Fibroblast of skin of right quadriceps (primary cell): ENCODE results near the gene SBSN.

Source experiments
- DNase-seq: peaks from one replicate; pipeline ENCODE4 v3.0.0-alpha.2; 2013

The SBSN gene

DNA sequence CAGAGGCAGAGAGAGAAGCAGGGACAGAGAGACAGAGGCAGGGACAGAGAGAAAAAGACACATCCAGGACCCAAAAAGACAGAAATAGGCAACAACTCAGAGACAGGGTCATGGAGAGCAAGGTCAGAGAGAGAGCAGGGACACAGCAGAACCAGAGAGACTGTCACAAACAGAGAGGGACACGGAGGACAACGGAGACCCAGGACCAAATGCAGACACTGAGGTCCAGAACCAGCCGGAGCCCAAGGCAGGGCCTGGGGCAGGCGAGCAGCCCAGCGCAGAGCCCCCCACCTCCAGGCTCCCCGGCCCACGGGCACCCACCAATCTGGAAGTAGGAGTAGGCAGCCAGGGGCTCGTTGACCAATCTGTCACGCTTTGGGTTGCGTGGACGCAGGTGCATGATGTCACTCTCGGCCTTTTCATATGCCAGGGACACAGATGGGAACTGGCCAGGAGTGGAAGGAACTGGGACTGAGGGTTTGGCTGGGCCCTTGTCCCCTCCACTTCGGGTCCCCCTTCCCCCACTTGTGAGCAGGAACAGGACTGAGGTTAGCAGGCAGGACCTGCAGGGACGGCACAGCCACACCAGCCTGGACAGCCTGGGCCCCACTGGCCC, 25.4 kb upstream of the SBSN start:
- no peak for DNase-seq

DNA sequence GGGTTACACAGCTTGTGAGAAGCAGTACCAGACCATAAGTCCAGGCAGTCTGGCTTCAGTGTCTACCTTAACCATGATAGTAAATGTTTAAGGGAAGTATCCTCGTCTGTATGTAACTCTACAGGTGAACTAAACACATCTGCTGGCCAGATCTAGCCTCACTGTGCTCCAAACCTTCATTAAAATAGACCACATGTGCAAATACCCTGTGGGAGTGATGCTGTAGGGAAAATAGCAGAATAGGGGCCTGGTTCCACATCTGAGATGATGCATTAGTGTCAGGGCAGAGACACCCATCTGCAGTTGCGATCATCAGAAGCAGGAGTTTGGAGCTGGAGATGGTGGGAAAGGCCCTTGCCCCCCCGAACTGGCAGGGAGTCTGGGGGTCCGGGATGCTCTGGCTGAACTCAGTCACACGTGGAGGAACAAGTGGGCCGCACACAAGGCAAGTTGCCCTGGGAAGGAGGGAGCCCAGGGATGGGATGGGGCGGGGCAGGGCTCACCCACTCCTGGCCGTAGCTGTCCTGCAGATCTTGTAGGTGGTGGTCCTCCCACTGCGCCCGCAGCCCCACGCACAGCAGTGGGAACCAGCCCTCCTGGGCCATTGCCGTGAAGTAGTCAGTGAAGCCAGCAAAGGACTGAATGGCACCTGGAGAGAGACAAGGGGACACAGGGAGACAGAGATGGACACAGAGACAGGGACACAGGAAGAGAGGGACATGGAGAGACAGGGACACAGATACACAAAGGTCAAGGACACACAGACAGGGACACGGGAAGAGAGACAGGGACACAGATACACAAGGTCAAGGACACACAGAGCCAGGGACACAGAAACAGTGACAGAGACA, 24.6 kb upstream of the SBSN start:
- DNase-seq = no peak

DNA sequence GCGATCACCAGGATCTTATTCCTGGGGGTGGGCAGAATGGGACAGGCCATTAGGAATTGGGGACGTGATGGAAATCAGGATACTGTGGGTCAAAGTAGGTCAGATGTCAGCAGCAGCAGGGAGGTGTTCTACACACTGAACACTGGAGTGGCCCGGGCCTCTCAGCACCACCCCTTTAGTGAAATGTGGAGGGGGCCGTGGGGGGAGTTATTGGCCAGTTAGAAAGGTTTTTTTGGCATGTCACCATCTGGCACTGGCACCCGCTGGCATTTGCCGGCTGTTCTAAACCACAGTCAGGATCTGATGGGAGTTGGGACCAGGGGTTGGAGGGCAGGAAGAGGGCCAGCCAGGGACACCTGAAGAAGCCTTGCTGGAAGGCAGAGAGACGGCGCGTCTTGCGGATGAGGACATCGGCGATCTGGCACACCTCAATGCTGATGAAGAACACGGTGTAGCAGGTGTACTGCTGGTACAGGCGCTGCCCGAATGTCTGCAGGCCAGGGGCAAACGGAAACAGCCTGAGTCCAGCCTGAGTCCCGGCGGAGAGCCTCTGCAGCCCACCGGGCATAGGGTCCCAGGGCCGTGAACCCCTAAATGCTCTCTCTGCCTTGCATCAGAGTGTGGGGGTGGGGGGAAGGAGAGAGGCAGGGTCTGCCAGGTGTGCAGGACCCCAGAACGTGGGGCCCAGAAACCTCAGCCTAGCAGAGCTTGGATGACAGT, 23.1 kb upstream of the SBSN start:
- DNase-seq = no peak

DNA sequence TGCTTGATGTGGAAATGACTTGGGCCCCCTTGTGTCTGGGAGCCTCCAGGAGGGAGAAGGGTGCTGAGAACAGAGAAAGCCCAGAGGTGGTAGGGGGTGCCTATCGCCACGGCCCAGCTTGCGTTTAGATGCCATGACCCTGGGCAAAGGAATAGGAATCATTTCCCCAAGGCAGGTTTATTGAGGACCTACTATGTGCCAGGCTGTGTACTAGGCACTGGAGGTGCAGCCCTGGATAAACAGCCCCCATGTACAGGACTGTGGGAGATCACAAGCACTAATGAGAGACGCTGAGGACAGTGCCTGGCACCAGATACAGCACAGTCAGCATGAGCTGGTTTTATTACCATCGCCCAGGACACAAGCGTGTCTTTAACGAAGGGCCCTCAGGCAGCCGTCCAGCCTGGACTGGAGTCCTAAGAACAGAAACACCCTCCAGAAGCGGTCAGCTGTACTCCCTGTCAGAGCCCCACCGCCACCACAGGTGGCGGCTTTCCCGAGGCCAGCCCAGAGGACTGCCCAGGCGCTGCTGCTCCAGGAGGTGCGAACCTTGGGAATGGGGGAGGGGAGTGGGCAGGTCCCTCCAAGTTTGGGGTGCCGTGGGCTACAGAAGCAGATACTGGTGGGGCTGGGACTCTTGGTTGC, 21.9 kb upstream of the SBSN start:
- DNase-seq = no peak

DNA sequence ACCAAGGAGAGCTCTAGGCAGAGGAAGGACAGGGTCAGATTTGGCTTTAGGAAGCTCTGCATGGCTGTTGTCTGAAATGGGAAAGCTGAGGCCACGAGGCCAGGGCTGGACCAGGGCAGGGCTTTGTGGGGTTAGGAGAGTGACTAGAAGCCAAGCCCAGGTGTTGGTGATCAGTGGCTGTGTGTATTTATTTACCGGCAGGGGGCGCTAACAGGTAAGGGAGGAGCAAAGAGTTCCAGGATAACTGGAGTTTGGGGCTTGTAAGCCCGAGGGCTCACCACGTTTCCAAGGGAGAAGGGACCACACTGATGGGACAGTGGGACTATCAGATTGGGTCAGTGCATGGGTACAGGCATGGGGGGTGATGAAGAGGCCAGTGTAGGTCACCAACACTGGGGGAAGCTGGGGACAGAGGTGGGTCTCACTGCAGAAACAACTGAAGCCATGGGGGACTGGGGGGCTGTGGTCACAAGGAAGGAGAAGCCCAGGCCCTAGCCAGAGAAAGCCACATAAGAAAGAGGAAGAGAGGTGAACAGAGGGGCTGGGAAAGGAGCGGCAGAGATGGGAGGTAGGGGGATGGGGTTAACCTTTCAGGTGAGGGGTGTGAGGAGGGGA, 21.2 kb upstream of the SBSN start:
- DNase-seq = peak; percentile 67

DNA sequence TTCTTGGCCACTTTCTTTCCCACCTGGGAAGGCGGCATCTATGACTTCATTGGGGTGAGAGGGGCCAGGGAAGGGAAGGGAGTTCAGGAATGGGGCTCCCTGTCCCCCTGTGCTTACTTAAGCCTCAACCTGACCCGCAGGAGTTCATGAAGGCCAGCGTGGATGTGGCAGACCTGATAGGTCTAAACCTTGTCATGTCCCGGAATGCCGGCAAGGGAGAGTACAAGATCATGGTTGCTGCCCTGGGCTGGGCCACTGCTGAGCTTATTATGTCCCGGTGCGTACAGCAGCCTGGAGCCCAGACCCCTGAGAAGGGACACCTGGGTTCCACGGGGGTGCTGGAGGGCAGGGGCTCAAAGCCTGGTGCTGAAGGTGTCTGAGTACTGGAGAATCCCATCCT, 18.4 kb upstream of the SBSN start:
- DNase-seq = no peak

DNA sequence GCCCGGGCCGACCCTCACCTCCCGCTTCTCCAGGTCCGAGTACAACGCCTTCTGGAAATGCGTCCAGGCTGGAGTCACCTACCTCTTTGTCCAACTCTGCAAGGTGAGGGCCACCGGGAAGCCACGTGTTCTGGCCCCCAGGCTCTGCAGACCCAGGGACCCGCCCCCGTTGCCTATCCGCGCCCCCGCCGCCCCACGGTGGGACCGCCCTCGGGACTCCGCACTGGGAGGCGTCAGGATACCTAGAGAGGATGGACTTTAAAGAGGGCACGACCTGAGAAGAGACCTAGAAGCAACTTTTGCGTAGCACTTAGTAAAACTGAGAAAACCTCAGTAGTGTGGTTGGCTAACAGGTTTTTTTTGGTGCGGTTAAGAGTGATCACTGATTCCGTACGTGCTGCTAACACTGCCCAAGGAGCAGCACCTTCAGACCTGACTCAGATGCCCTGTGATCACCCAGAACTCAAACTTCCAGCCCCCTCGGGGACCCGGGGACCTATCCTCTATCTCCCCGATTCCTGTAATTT, 17.8 kb upstream of the SBSN start:
- no peak for DNase-seq

DNA sequence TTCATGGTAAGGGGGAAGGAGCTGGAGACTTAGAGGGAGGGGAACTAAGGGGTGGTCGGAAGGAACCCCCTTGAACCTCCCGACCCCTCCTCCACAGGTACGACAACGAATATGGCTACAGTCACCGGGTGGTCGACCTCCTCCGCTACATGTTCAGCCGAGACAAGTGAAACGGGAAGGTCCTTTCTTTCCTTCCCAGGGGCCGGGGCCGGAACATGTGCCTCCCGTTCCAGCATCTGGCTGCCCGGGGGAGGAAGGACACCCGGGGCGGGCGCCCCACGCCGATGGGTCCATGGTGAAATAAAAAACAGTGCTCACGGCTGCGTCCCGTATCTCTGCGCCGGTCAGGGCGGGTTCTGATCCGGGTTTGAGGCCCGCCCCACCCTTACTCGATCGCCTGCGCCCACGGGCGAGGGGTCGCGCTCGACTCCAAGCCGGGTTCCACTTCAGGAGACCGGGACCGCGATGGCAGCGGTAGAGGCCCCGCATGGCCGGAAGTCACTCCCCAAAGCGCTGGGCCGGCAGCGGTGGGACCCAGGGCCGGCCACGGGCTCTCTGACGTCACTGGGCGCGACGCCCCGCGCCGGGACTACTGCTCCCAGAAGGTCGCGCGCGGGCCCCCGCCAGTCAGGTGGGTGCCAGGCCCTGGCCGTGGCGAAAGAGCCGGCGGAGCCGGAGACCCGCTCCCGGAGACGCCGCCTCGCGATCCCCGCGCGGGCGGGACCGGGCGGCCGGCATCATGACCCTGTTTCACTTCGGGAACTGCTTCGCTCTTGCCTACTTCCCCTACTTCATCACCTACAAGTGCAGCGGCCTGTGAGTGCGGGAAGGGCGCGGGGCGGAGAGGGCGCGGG, 17.1 kb upstream of the SBSN start, which contains the start of gene TMEM147:
Gene TMEM147, plus strand, starts transcription at position 626 of the 854 bp plus-strand sequence. Its CDS starts 114 bp downstream, at position 740.
- peak; percentile 87 for DNase-seq

DNA sequence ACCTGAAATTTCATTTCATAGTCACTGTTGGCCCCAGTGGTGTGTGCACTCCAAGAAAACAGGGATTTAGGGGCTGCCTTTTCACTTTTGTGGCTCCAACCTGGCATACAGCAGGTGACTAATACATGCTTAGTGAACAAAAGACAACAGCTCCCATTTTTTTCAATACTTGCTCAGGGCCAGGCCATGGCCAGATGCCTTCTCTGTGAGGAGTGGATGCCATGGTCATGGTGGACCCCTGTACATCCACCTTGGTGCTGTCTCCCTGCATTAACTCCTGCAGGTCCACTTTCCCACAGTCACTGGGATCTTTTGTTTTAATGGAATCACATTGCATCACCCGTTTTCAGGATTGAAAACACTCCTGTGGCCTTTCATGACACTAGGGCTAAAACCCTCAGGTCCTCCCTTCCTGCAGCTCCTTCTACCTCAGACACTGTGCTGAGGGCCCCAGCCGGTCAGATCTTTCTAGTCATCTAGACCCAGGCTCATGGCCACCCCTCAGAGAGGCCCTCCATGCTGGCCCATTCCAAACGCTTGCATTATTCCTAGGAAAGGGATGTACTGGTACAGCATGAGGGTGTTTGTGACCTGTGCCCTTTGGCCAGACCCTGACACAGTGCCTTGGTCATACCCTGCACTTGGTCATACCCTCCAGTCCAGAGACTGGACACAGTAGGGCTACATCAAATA, 16.1 kb upstream of the SBSN start:
- DNase-seq = no peak

DNA sequence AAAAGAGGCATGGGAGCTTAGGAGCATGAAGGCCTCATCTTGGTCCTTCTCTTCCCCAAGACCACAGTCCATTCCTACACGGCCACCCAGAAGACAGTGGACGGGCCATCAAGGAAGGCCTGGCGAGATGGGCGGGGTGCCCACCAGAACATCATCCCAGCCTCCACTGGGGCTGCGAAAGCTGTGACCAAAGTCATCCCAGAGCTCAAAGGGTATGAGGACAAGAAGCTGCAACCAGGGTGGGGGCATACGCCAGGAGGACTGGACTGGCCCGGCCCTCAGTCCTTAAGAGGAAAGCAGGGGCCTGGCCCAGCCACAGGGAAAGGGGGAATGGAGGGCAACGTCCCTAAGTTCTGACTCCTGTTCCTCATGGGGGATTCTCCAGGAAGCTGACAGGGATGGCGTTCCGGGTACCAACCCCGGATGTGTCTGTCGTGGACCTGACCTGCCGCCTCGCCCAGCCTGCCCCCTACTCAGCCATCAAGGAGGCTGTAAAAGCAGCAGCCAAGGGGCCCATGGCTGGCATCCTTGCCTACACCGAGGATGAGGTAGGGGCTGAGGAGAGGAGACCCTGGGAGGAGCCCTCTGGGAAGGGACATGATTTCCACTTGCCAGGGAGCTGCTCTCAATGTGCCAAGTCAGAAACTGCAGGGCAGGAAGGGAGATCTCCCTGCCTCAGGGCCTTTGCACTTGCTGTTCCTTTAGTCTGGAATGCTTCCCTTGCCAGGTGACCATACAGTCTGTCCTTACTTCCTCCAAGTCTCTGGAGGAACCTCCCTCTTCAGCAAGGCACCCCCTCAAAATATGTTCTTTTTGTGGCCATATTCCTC, 15.4 kb upstream of the SBSN start:
- DNase-seq = no peak

DNA sequence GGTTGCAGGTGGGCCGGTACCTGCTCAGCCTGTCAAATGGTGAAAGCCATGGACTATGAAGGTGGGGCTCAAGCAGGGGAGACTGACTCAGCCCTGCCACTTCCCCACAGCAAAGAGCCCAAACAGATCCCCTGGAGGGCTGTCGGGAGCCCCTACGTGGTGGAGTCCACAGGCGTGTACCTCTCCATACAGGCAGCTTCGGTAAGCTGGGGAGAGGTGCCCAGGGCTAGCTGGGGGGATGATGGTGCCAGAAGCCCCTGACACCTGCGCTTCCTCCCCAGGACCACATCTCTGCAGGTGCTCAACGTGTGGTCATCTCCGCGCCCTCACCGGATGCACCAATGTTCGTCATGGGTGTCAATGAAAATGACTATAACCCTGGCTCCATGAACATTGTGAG, 14.1 kb upstream of the SBSN start:
- DNase-seq = no peak

DNA sequence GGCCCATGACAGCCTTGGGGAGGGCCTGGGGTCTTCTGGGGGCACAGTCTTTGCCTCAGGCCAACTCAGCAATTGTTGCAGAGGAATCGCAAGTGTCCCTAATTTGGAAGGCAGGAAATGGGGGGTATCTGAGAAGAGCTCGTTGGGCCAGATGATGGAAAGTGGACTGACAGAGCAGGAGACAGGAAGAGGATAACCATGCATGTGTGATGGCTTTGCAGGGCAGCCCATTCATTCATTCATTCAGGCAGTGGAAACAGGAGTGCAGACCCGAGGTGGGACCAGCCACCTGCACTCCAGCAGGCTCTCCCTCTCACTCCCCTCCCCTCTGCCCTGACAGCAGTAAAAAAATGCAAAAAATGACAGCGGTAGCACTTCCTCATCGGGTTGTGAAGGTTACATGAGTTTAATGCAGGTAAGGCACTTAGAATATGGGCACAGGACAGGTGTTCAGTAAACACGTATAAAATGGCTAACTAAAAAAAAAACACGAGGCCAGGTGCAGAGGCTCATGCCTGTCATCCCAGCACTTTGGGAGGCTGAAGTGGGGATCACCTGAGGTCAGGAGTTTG, 12.3 kb upstream of the SBSN start:
- no peak for DNase-seq

DNA sequence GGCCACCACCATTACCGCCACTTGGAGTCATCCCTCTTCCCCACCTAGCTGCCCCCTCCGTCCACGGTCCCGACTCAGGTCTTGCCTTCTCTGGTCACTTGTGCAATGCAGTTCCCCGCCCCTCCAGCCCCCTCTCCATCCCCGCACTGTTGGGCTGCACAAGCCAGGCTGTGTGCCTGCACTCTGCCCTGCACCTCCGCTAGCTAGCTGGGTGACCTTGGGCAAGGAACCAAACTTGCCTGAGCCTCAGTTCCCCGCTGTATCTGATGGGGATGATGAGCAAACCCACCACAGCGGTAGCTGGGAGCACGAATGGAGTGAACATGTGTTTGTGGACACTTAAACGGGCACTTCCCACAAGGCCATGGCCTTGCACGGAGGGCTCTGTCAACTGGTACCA, 11.7 kb upstream of the SBSN start:
- DNase-seq = no peak

DNA sequence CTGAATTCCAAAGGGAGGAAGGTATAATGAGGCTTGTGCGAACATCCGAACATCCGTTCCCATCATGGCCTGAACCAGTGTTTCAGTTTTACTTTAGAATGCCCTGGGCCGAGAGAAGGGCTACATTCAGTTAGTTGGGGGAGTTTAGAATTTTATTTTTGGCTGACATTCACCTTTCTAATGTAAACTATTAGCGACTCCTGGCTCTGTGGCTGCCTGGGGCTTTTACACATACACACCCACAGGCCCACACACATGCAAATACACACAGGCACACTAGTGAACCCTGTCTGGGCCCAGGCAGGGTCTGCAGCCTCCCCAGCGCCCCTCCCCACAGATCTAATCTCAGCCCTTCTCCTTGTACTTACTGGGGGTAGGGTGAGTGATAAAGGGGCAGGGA, 11.2 kb upstream of the SBSN start:
- DNase-seq = no peak

DNA sequence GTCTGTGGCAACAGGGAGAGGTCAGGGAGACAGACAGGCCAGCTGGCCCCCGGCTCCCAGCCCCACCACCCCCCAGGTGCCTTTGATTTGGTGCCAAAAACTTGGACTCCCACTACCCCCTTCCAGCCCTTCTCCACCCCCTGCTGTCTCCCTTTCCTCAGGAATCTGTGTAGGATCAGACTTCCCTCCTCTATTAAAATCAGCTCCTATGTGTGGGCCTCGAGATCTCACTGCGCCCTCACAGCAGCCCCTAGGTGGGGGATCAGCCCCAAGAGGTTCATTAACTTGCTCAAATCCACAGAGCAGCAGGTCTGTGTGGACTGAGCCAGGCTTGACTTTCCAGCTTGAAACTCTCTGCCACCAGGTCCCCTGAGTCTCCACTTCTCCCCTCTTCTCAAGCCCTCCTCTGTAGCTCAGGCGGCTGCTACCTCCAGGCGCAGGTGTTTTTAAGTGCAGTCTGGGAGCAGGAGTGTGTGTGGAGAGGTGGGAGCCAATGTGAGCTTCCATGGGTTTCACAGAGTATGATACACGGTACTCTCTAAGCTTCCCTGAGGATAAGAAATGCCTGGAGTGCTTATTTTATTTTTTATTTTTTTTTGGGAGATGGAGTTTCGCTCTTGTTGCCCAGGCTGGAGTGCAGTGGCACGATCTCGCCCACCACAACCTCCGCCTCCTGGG, 6.8 kb upstream of the SBSN start:
- no peak for DNase-seq

DNA sequence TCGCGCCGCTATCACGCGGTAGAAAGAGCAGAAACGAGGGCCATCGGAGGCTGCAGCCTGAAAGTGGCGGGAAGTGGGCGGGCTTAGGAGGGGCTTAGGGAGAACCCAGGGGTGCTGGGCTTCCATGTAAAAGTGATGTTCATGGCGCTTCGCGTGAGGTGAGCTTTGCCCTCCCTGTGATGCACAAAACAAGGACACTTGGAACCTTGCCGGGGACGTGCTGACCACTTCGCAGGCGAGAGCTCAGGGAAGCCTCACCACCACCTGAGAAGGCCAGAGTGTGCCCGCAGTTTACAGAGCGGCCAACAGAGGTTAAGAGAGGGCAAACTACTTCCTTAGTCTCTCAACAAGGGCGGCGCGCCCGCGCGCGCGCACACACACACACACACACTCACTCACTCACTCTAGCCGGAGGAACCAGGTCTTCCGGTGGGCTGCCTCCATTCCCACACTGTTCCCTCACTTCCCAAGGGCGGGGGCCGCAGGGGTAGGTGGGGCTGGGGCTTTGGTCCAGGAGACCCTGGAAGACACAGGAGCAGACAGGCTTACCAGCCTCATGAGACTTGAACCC, 5.8 kb upstream of the SBSN start:
- DNase-seq = no peak

DNA sequence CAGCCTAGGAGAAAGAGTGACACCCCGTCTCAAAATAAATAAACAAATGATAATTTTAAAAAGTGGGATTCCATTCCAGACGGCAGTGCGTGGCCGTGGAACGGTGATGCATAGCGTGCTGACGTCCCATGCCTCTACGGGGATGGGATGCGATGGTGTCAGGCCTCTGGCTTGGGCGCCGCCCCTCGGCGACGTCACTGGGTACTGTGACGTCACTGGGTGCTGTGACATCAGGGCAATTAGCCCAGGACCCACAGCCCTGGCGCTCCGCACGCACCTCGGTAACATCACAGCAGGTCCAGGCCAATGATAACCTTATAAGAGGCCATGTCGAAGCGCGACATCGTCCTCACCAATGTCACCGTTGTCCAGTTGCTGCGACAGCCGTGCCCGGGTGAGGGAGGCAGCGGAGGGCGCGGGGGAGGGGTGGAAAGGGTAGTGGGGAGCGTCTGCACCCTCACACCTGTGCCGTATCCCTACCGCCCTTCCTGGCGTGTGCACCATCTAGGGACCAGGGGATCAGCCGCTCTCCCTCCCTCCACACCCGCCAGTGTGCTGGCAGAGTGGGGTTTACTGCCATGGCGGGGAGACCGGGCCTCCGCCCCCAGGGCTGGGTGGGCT, 5.2 kb upstream of the SBSN start, which contains the start of gene GAPDHS:
Gene GAPDHS, plus strand, starts transcription at position 256 of the 621 bp plus-strand sequence. Its CDS starts 72 bp downstream, at position 328.
- DNase-seq = no peak

DNA sequence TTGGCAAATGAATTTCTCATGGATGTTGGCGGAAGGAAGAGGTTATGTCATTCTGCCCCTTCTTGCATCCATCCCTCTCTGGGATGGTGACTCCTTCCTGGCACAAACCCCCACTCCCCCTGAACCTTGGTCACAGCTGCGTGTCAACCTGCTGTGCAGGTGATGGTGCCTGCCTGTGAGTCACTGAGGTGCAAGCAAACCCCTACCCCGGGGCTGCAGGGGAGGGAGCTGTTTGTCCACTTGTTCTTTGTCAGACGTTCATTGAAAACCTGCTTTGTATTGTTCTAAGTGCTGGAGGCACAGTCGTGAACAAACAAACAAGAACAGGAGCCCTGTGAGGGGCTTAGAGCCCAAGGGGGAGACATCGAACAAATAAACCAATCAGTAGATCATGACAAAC, 3.2 kb upstream of the SBSN start:
- no peak for DNase-seq
